GM12878 (cell line): ENCODE measurements around the gene TLR1. TPM values are rescaled to one million over a fixed set of nuclear protein-coding genes. Genes with fewer than 3 reads are reported as not detected.

Source experiments
- ATAC-seq: fragments of 200-7000 bp; cut with Tn5 transposase; 3 replicates; pipeline ENCODE4 v1.9.1; 2020; ENCODE audit warnings: mild to moderate bottlenecking, moderate library complexity
- BruUV-seq: library from RNA; stranded (reverse); fragments of 400-500 nt; replicated peaks from 2 replicates; lab custom pipeline; 2021; lab: Mats Ljungman, UMichigan
- CTCF ChIA-PET: fragments of 300-600 bp; sonication (Branson Sonifier 250); formaldehyde crosslinking; extraction: SDS; loops from one replicate; lab custom pipeline; 2021; ENCODE audit warnings: inconsistent platforms; lab: Yijun Ruan, JAX
- POLR2A ChIA-PET: fragments of 350-600 bp; formaldehyde crosslinking; extraction: SDS; loops from one replicate; lab custom pipeline; 2021; ENCODE audit warnings: inconsistent platforms; lab: Charles Lee
- RAD21 ChIA-PET: fragments of 300-600 bp; sonication (Branson Sonifier 250); formaldehyde crosslinking; loops from one replicate; lab custom pipeline; 2023; ENCODE audit warnings: antibody characterized with exemption; ENCODE audit not compliant: unreplicated experiment; lab: Charles Lee
- SMC1A ChIA-PET: fragments of 300-600 bp; sonication (Branson Sonifier 250); formaldehyde crosslinking; loops from one replicate; lab custom pipeline; 2023; ENCODE audit not compliant: unreplicated experiment, uncharacterized antibody; lab: Charles Lee
- DNase-seq: peaks from one replicate; pipeline ENCODE4 v3.0.0-alpha.2; 2011; ENCODE audit warnings: low read depth, low spot score
- FAIRE-seq: peaks from 3 replicates; lab custom pipeline; 2011; peaks lifted over from hg19 to GRCh38; lab: Jason Lieb, UNC
- H2AFZ ChIP-seq: 2 replicates; pipeline ENCODE4 v1.6.0; 2011; ENCODE audit warnings: low read depth, low read length, control low read depth; ENCODE audit not compliant: control insufficient read depth
- H3K27ac ChIP-seq: 2 replicates; pipeline ENCODE4 v1.5.1; 2011; ENCODE audit warnings: control low read depth; ENCODE audit not compliant: control insufficient read depth, insufficient read depth
- H3K27me3 ChIP-seq, 2 experiments: replicated peaks in 1 of 2; 2 replicates each; pipeline versions ENCODE4 v1.6.0 to v1.6.1; 2011; ENCODE audit warnings: low read length in 1 of 2; ENCODE audit not compliant: control insufficient read depth in 2 of 2, insufficient read depth in 2 of 2
- H3K36me3 ChIP-seq, 2 experiments: 2 replicates each; pipeline ENCODE4 v1.5.1; 2011; ENCODE audit warnings: low read length in 1 of 2; ENCODE audit not compliant: control insufficient read depth in 2 of 2, insufficient read depth in 2 of 2
- H3K4me1 ChIP-seq: 2 replicates; pipeline ENCODE4 v1.6.1; 2011; ENCODE audit warnings: mild to moderate bottlenecking, low read length, moderate library complexity, mixed read lengths; ENCODE audit not compliant: control insufficient read depth, insufficient read depth
- H3K4me2 ChIP-seq: 2 replicates; pipeline ENCODE4 v1.6.0; 2011; ENCODE audit warnings: control low read depth; ENCODE audit not compliant: control insufficient read depth, insufficient read depth
- H3K4me3 ChIP-seq: fragments of 200-600 bp; sonication (generic); 2 replicates; pipeline ENCODE4 v1.5.1; 2016
- H3K79me2 ChIP-seq: 2 replicates; pipeline ENCODE4 v1.6.0; 2011; ENCODE audit warnings: low read length; ENCODE audit not compliant: control insufficient read depth, insufficient read depth
- H3K9ac ChIP-seq: 2 replicates; pipeline ENCODE4 v1.8.0; 2011; ENCODE audit warnings: low read length, control low read depth, mixed read lengths; ENCODE audit not compliant: control insufficient read depth, insufficient read depth
- H3K9me3 ChIP-seq: replicated peaks from 3 replicates; pipeline ENCODE4 v1.5.1; 2011; ENCODE audit warnings: mild to moderate bottlenecking, low read length; ENCODE audit not compliant: control insufficient read depth, insufficient read depth
- H4K20me1 ChIP-seq: 2 replicates; pipeline ENCODE4 v1.6.0; 2011; ENCODE audit not compliant: control insufficient read depth, insufficient read depth
- CEBPZ ChIP-seq: fragments of 150-350 bp; IDR thresholded peaks from 2 replicates; pipeline ENCODE4 v1.6.1; 2016; ENCODE audit warnings: low read depth, low read length
- E2F4 ChIP-seq: IDR thresholded peaks from 2 replicates; pipeline ENCODE4 v1.6.1; 2012; ENCODE audit warnings: low read depth, low read length, improper control_type of control experiment
- FOXK2 ChIP-seq: fragments of 450-650 bp; IDR thresholded peaks from 2 replicates; pipeline ENCODE4 v1.6.1; 2017; ENCODE audit warnings: mild to moderate bottlenecking, moderate library complexity
- FOXM1 ChIP-seq: IDR thresholded peaks from 2 replicates; pipeline ENCODE4 v1.6.1; 2012; ENCODE audit warnings: low read depth, mild to moderate bottlenecking, inconsistent platforms, low read length, moderate library complexity
- PAX5 ChIP-seq: IDR thresholded peaks from 2 replicates; pipeline ENCODE4 v1.6.1; 2011; ENCODE audit warnings: low read depth, low read length, borderline replicate concordance
- RBBP5 ChIP-seq: fragments of 200-600 bp; sonication (generic); conservative IDR thresholded peaks from 2 replicates; pipeline ENCODE4 v1.6.1; 2016
- TCF12 ChIP-seq: IDR thresholded peaks from 2 replicates; pipeline ENCODE4 v1.6.1; 2011; ENCODE audit warnings: low read depth, mild to moderate bottlenecking, low read length
- TCF7 ChIP-seq: IDR thresholded peaks from 2 replicates; pipeline ENCODE4 v1.6.1; 2014; ENCODE audit warnings: antibody characterized with exemption, borderline replicate concordance
- WGBS: methylation state at CpG from one replicate; pipeline ENCODE4 v1.1.6; 2016; ENCODE audit warnings: low lambda C conversion rate; ENCODE audit not compliant: insufficient replicate concordance, insufficient coverage; ENCODE audit errors: missing lambda C conversion rate; 5-methylcytosine and 5-hydroxymethylcytosine counted together
- in situ Hi-C: fragments of 300-500 bp; cut with MboI; formaldehyde crosslinking; loops from 9 replicates; pipeline ENCODE4 v1.14.3; 2018; ENCODE audit warnings: mixed read lengths
- intact Hi-C: fragments of 100-400 bp; cut with micrococcal nuclease; formaldehyde crosslinking; loops from one replicate; pipeline ENCODE4 v1.14.2; 2022; ENCODE audit not compliant: unreplicated experiment
- polyA plus RNA-seq, 11 experiments: library from polyadenylated mRNA; depleted of rRNA in 4 of 11; unstranded in 6 of 11; stranded (reverse) in 5 of 11; fragments of >200 nt; fragmentation: Nextera tagmentation in 4 of 11; fragmentation: Illumina TruSeq in 1 of 11; extraction: Ambion mirVana in 4 of 11; extraction: Trizol in 1 of 11; gene quantifications; 1 replicate in 1 of 11; 2 replicates in 10 of 11; pipeline versions ENCODE4 v1.2.1 to v1.2.3, GENCODE V29; 2011 to 2016; ENCODE audit warnings: inconsistent platforms in 2 of 11, missing spikeins in 2 of 11, low read depth in 1 of 11
- total RNA-seq, 4 experiments: library from RNA; depleted of rRNA in 3 of 4; stranded (reverse); fragments of >200 nt in 3 of 4; fragmentation: Illumina TruSeq in 1 of 4; extraction: Trizol in 1 of 4; gene quantifications; 2 replicates each; pipeline versions ENCODE4 v1.2.1 to v1.2.3, GENCODE V29; 2013 to 2021
- TF ChIP-seq, protein P1 (sequence below): fragments of 450-650 bp; IDR thresholded peaks from 2 replicates; pipeline ENCODE4 v1.6.1; 2017; ENCODE audit warnings: borderline replicate concordance

The TLR1 gene
- total and polyA plus RNA-seq, 10 of the 15 experiments (the other 5 are each of a cell fraction or from before 2014, with no cell fraction given), result 9.3 to 57.1 (median 20.4) TPM

DNA sequence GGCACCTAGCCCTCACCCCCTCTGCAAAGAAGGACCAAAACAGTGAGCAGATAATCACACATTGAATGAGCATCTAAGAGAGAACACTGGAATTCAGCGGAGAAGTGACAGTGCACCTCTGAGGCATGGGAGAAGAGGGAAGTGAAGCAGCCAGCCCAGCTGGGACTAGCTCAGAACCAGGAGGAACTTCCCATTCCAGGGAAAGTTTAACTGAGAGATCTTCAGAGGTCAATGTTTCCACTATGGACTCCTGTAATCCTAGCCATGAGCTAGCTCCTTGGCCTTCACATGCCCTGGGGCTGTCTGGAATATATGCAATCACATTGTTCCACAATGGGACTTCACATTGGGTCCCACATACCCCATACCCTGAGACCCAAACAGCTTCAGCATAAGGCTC lies 27.6 kb upstream of the TLR1 start:
- ChIA-PET POLR2A (interaction anchor here (1.0 to 1.6 kb wide), 2 partner anchors 10 to 23 kb away, joined by 3 to 5 read pairs; no protein-coding TSS in a partner anchor), RAD21 (interaction anchor here (1.3 kb wide), 1 partner anchor 10 kb away, joined by 4 read pairs; no protein-coding TSS in a partner anchor), SMC1A (interaction anchor here (1.2 to 1.5 kb wide), 4 partner anchors 10 to 100 kb away, joined by 3 to 9 read pairs (median 4); no protein-coding TSS in a partner anchor), CTCF (interaction anchor here (2.1 to 3.7 kb wide), 2 partner anchors 10 to 29 kb away, joined by 9 to 11 read pairs; no protein-coding TSS in a partner anchor)
- no peak overlapping the region for H3K4me2 ChIP-seq
- no peak overlapping the region for H3K9ac ChIP-seq
- TF ChIP-seq FOXK2, result no peak
- ATAC-seq, result no peak
- no peak overlapping the region for H3K4me3 ChIP-seq
- WGBS, result 100% methylated on average over 1 of the region's 1 CpG
- H2AFZ ChIP-seq, result no peak overlapping the region
- BruUV-seq, result no TSS peak
- no peak for FAIRE-seq
- no peaks in the 10 kb centered on the region for H4K20me1 ChIP-seq
- intact Hi-C loops (no loop called here), in situ Hi-C loops (no loop called here)
- peaks cover 31% of the 10 kb centered on the region for H3K9me3 ChIP-seq
- H3K79me2 ChIP-seq, result peaks cover 28% of the 10 kb centered on the region
- no peak overlapping the region for H3K27ac ChIP-seq
- no peak for DNase-seq
- H3K27me3 ChIP-seq, result no peaks in the 10 kb centered on the region
- no peaks in the 10 kb centered on the region for H3K4me1 ChIP-seq
- peaks cover 3% of the 10 kb centered on the region in 2 experiments for H3K36me3 ChIP-seq

DNA sequence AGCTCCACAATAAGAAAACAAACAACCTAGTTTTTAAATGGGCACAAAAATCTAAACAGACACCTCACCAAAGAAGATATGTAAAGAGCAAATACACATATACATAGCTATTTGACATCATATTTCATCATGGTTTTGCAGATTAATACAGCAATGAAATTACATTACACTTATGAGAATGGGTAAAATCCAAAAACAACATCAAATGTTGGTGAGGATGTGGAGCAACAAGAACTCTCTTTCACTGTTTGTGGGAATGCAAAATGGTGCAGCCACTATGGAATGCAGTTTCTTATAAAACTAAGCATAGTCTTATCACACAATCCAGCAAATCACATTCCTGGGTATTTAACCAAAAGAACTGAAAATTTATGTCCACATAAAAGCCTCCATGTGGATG lies 27.1 kb upstream of the TLR1 start:
- SMC1A ChIA-PET, result interaction anchor here (0.8 to 1.5 kb wide), 5 partner anchors 10 to 100 kb away, joined by 3 to 9 read pairs (median 3); no protein-coding TSS in a partner anchor
- FAIRE-seq (no peak), DNase-seq (no peak), ATAC-seq (no peak)
- no peaks in the 10 kb centered on the region for H3K27me3 ChIP-seq
- no TSS peak for BruUV-seq
- H4K20me1 ChIP-seq, result no peaks in the 10 kb centered on the region
- H3K4me3 ChIP-seq, result no peak overlapping the region
- POLR2A ChIA-PET, result interaction anchor here (0.7 to 1.6 kb wide), 5 partner anchors 9 to 66 kb away, joined by 3 to 5 read pairs (median 3); no protein-coding TSS in a partner anchor
- H3K27ac ChIP-seq, result no peak overlapping the region
- in situ Hi-C loops, result no loop called here
- H3K79me2 ChIP-seq, result peaks cover 28% of the 10 kb centered on the region
- RAD21 ChIA-PET, result interaction anchor here (1.2 to 1.3 kb wide), 2 partner anchors 9 to 49 kb away, joined by 3 to 4 read pairs; partner anchors contain the start of gene TLR10
- no peak overlapping the region for H2AFZ ChIP-seq
- CTCF ChIA-PET, result interaction anchor here (1.3 to 3.7 kb wide), 3 partner anchors 10 to 29 kb away, joined by 7 to 11 read pairs (median 9); no protein-coding TSS in a partner anchor
- H3K9me3 ChIP-seq, result peaks cover 30% of the 10 kb centered on the region
- H3K9ac ChIP-seq, result no peak overlapping the region
- peaks cover 3 to 5% of the 10 kb centered on the region in 2 experiments for H3K36me3 ChIP-seq
- intact Hi-C loops, result no loop called here
- H3K4me2 ChIP-seq, result no peak overlapping the region
- TF ChIP-seq E2F4 (no peak), TCF12 (no peak), PAX5 (no peak), RBBP5 (no peak), FOXM1 (no peak), TCF7 (no peak), CEBPZ (no peak)
- TF ChIP-seq, protein P1, sequence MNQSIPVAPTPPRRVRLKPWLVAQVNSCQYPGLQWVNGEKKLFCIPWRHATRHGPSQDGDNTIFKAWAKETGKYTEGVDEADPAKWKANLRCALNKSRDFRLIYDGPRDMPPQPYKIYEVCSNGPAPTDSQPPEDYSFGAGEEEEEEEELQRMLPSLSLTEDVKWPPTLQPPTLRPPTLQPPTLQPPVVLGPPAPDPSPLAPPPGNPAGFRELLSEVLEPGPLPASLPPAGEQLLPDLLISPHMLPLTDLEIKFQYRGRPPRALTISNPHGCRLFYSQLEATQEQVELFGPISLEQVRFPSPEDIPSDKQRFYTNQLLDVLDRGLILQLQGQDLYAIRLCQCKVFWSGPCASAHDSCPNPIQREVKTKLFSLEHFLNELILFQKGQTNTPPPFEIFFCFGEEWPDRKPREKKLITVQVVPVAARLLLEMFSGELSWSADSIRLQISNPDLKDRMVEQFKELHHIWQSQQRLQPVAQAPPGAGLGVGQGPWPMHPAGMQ, result no peak
- H3K4me1 ChIP-seq, result no peaks in the 10 kb centered on the region
